ENCODE results near the gene RAI1. TPM values are rescaled to one million over a fixed set of nuclear protein-coding genes. Genes with fewer than 3 reads are reported as not detected.

The RAI1 gene
- total RNA-seq, 2 experiments from 2014 or later, result 25.0 to 25.5 TPM

DNA sequence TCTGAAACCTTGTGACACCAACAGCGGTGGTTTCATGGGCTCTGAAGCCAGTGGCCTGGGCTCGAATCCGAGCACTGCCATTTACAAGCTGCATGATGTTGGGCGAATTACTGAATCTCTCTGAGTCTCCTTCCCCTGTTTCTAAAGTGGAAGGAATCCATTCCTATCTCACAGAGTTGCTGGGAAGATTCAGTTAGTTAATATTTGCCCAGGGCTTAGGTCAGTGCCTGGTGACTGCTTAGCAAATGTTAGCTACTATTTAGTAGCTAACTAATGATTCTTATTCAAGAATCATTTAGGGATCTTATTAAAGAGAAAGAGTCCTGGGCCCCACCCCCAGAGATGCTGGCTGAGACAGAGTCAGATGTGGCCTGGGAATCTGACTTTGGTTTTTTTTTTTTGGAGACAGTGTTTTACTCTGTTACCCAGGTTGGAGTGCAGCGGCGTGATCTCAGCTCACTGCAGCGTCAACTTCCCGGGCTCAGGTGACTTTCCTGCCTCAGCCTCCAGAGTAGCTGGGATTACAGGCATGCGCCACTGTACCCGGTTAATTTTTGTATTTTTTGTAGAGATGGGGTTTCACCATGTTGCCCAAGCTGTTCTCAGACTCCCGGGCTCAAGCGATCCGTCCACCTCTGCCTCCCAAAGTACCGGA is 33.6 kb upstream of the RAI1 start:
- H3K36me3 Mint-ChIP-seq, result no peaks in the 10 kb centered on the region
- ATAC-seq (ENCODE audit: low read depth), result no peak

DNA sequence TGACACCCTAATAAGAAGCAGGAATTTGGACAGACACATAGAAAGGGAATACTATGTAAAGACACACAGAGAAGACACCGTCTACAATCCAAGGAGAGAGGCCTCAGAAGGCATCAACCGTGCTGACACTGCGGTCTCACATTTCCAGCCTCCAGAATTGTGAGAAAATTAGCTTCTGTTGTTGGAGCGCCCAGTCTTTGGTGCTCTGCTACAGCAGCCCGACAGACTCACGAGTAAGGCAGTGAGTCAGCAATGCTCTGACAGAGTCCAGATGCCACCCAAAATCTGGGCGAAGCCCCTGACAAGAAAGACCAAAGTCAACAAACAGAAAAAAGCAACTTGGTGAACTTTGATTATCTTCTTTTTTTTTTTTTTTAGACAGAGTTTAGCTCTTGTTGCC is 32.5 kb upstream of the RAI1 start:
- no peaks in the 10 kb centered on the region for H3K36me3 Mint-ChIP-seq
- POLR2A ChIA-PET, result no interaction called here
- no peak for DNase-seq
- peaks cover 9% of the 10 kb centered on the region for H3K27me3 Mint-ChIP-seq
- peaks cover 8% of the 10 kb centered on the region for H3K9me3 Mint-ChIP-seq
- no peak for ATAC-seq (ENCODE audit: low read depth)
- no peak overlapping the region for H3K27ac Mint-ChIP-seq
- H3K4me1 Mint-ChIP-seq, result no peaks in the 10 kb centered on the region
- H3K4me3 Mint-ChIP-seq, result no peak overlapping the region

More for the DNA sequence above, 33.6 kb upstream of the RAI1 start:
- POLR2A ChIA-PET, result no interaction called here
- H3K27me3 Mint-ChIP-seq, result peaks cover 9% of the 10 kb centered on the region
- peaks cover 7% of the 10 kb centered on the region for H3K9me3 Mint-ChIP-seq
- no peak for DNase-seq
- H3K4me1 Mint-ChIP-seq, result no peaks in the 10 kb centered on the region
- H3K4me3 Mint-ChIP-seq, result no peak overlapping the region
- H3K27ac Mint-ChIP-seq, result no peak overlapping the region

DNA sequence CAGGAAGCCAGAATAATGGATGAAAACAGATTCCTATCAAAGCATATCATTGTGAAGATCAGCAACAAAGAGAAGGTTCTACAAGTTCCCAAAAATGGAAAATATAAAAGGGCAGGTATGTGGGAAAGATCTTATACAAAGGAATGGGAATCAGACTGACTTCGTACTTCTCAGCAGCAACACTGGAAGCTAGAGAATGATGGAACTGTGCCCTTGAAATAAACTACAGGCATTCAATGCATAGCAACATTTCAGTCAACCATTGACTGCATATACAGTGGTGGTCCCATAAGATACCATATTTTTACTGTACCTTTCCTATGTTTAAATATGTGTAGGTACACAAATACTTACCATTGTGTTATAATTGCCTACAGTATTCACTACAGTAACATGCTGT is 30.3 kb upstream of the RAI1 start:
- POLR2A ChIA-PET, result no interaction called here
- Mint-ChIP-seq H3K36me3 (no peaks in the 10 kb centered on the region), H3K9me3 (peaks cover 6% of the 10 kb centered on the region), H3K27me3 (peaks cover 9% of the 10 kb centered on the region), H3K4me3 (no peak overlapping the region), H3K4me1 (no peaks in the 10 kb centered on the region), H3K27ac (no peak overlapping the region)
- ATAC-seq (ENCODE audit: low read depth) (no peak), DNase-seq (no peak)

DNA sequence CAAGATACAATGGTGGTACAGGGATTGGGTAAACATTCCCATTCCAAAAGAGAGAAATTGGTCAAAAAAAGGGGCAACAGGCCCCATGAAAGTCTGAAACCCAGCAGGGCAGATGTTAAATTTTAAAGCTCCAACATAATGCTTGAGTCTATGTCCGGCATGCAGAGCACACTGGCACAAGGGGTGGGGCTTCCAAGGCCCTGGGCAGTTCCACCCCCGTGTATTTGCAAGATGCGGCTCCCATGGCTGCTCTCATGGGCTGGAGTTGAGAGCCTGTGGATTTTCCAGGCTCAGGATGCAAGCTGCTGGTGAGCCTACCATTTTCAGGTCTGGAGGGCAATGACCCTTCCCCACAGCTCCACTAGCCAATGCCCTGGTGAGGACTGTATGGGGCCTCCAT is 27.9 kb upstream of the RAI1 start:
- H3K4me1 Mint-ChIP-seq, result no peaks in the 10 kb centered on the region
- H3K9me3 Mint-ChIP-seq, result peaks cover 6% of the 10 kb centered on the region
- DNase-seq (no peak), ATAC-seq (ENCODE audit: low read depth) (no peak)
- POLR2A ChIA-PET, result no interaction called here
- H3K27me3 Mint-ChIP-seq, result peaks cover 6% of the 10 kb centered on the region
- no peak overlapping the region for H3K27ac Mint-ChIP-seq
- H3K4me3 Mint-ChIP-seq, result no peak overlapping the region
- peaks cover 3% of the 10 kb centered on the region for H3K36me3 Mint-ChIP-seq

DNA sequence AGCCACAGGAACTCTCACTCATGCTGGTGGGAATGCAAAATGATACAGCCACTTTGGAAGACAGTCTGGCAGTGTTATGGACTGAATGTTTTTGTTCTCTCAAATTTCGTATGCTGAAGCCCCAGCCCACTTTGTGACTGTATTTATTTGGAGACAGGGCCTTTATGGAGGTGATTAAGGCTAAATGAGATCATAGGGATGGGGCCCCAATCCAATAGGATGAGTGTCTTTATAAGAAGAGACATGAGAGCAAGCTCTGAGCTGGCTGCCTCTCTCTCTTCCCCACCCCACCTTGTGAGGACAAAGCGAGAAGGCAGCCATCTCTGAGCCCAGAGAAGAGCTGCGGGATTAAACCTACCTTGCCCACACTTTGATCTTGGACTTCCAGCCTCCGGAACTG is 21.9 kb upstream of the RAI1 start:
- DNase-seq (no peak), ATAC-seq (ENCODE audit: low read depth) (no peak)
- POLR2A ChIA-PET, result no interaction called here
- Mint-ChIP-seq H3K4me3 (no peak overlapping the region), H3K27ac (no peak overlapping the region), H3K9me3 (peaks cover 7% of the 10 kb centered on the region), H3K27me3 (peaks cover 8% of the 10 kb centered on the region), H3K4me1 (peaks cover 12% of the 10 kb centered on the region), H3K36me3 (peaks cover 3% of the 10 kb centered on the region)

DNA sequence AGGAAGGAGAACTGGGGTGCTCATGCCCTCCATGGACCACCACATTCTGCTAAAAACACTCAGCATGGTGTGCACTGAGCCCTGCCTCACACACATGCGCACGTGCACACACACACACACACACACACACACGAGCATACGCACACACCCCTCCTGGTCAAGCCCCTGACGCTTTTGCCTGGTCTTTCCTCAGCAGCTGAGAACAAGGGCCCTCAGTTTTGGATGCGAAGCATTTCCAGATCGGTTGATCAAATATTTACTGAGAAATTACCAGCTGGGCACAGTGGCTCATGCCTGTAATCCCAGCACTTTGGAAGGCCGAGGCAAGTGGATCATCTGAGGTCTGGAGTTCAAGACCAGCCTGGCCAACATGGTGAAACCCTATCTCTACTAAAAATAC is 20.1 kb upstream of the RAI1 start:
- Mint-ChIP-seq H3K36me3 (peaks cover 3% of the 10 kb centered on the region), H3K4me3 (no peak overlapping the region), H3K9me3 (peaks cover 7% of the 10 kb centered on the region), H3K27me3 (peaks cover 8% of the 10 kb centered on the region), H3K4me1 (peaks cover 12% of the 10 kb centered on the region), H3K27ac (no peak overlapping the region)
- POLR2A ChIA-PET, result no interaction called here
- ATAC-seq (ENCODE audit: low read depth) (no peak), DNase-seq (no peak)

DNA sequence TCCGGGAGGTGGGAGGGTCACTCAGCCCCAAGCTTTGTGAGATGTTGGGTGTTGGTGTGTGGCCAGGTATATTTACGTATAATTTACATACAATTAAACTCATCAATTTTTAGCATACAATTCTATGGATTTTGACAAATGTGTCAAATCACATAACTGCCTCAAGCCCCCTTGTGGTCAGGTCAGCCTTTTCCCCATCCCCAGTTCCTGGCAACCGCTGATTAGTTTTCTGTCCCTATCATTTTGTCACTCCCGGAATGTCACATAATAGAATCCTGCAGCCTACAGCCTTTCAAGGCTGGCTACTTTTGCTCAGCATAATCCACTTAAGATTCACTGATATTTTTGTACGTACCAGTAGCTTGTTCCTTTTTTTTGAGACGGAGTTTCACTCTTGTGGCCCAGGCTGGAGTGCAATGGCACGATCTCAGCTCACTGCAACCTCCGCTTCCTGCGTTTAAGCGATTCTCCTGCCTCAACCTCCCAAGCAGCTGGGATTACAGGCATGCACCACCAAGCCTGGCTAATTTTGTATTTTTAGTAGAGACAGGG is 19.3 kb upstream of the RAI1 start:
- POLR2A ChIA-PET, result no interaction called here
- no peak for ATAC-seq (ENCODE audit: low read depth)

DNA sequence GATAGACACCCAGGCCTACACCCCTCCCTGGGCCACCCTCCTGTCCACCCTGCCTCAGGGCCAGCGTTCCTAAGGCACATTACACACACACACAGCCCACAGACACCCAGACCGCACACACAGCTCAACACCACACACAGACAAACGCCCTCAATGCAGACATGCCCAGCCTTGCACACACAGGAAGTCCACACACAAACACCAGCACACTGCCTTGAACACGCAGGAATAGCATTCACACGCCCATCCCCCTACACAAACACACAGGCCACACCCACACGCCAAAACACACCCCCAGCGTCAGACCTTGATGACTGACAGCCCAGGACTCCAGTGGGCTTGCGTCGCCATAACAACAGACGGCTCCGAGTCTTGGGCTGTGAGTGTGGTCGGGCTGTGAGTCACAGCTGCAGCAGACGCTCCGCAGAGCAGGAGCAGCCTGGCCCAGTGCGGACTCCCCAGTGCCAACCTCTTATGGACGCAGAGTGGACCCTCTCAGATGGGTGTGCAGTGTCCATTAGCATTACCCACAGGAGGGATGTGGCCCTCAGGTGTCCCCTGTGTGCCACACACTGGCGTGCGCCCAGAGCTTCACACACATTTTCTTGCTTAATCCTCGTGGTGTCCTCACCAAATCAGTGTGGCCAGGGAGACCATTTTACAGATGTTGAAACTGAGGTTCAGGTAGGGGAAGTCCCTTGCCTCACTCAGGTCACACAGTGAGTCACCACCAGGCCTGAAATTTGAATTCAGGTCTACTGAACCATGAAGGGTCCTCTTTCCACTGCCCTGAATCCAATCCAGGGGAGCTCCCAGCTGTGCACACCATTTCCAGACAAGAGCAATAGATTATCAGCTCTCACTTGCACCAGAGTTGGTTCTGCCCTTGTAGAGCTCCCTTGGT is 17.8 kb upstream of the RAI1 start:
- Mint-ChIP-seq H3K36me3 (no peaks in the 10 kb centered on the region), H3K27ac (peak overlapping the region; percentile 84), H3K9me3 (peaks cover 7% of the 10 kb centered on the region), H3K27me3 (peaks cover 10% of the 10 kb centered on the region), H3K4me1 (peaks cover 12% of the 10 kb centered on the region), H3K4me3 (peak overlapping the region; percentile 34)
- POLR2A ChIA-PET, result no interaction called here
- DNase-seq, result peak; percentile 75
- ATAC-seq (ENCODE audit: low read depth), result peak; percentile 99

More for the DNA sequence above, 19.3 kb upstream of the RAI1 start:
- no peak for DNase-seq
- H3K27me3 Mint-ChIP-seq, result peaks cover 10% of the 10 kb centered on the region
- H3K9me3 Mint-ChIP-seq, result peaks cover 7% of the 10 kb centered on the region
- peaks cover 3% of the 10 kb centered on the region for H3K36me3 Mint-ChIP-seq
- H3K4me3 Mint-ChIP-seq, result no peak overlapping the region
- H3K27ac Mint-ChIP-seq, result no peak overlapping the region
- peaks cover 12% of the 10 kb centered on the region for H3K4me1 Mint-ChIP-seq

DNA sequence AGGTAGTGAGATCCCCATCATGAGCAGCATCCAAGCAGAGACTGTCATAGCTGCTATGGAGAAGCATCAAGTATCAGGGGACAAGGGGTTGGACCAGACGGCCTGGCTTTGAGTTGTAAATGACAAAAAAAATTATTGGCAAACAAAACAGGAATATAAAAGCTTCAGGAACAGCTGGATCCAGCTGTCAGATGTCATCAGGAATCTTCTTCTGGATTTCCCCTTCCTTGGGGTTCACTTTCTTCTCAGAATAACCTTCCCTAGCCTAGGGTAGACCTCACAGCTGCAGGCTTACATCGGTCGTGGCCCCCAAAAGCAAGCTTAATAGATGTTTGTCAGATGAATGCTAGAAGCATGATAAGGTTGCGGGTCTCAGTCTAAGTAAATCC is 17.2 kb upstream of the RAI1 start:
- POLR2A ChIA-PET, result no interaction called here
- peaks cover 13% of the 10 kb centered on the region for H3K4me1 Mint-ChIP-seq
- DNase-seq (no peak), ATAC-seq (ENCODE audit: low read depth) (no peak)
- peaks cover 9% of the 10 kb centered on the region for H3K27me3 Mint-ChIP-seq
- no peak overlapping the region for H3K27ac Mint-ChIP-seq
- H3K9me3 Mint-ChIP-seq, result peaks cover 3% of the 10 kb centered on the region
- no peaks in the 10 kb centered on the region for H3K36me3 Mint-ChIP-seq
- no peak overlapping the region for H3K4me3 Mint-ChIP-seq

DNA sequence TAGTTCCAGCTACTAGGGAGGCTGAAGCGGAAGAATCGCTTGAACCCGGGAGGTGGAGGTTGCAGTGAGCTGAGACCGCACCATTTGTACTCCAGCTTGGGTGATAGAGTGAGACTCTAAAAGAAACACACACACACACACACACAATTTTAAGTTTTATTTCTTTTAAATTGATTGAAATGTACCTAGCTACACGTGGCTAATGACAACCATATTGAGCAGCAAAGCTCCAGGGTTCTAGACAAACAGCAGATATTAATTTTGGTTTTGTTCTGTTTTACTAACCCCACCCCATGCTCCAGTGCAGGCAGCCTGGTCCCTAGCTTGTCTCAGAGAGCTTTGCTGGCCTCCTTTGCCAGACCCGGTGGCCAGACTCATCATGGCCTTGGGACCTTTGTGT is 16.0 kb upstream of the RAI1 start:
- ATAC-seq (ENCODE audit: low read depth) (no peak), DNase-seq (no peak)
- Mint-ChIP-seq H3K9me3 (no peaks in the 10 kb centered on the region), H3K27ac (no peak overlapping the region), H3K36me3 (no peaks in the 10 kb centered on the region), H3K27me3 (peaks cover 2% of the 10 kb centered on the region), H3K4me1 (peaks cover 17% of the 10 kb centered on the region), H3K4me3 (no peak overlapping the region)
- POLR2A ChIA-PET, result interaction anchor here (0.7 kb wide), 1 partner anchor 7 kb away, joined by 5 read pairs; no protein-coding TSS in a partner anchor

DNA sequence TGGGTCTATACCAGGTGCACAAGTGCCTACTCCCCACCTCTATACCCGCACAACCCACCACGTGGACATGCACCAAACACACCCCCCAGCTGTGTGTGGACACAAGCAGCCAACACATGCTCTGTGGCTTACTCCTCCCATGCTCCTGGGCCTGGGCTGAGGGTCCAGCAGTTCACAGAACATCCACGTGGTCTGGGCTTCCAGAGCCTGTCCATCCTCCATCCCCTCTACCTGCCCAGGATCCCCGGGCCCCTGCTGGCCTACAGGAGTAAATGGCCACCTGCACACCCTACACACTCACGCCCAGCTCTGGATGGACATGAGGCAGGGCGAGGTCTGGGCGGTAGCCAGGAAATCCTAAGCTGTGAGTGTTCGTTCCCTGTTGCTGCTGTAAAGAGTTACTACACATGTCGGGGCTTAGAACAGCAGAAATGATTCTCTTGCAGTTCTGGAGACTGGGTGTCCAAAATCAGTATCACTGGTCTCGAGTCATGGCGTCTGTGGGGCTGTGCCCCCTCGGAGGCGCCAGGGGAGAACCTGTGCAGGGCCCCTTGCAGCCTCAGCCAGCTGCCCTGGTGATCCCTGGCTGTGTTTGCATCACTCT is 15.0 kb upstream of the RAI1 start:
- Mint-ChIP-seq H3K9me3 (no peaks in the 10 kb centered on the region), H3K4me1 (peaks cover 17% of the 10 kb centered on the region), H3K4me3 (no peak overlapping the region), H3K27me3 (peaks cover 2% of the 10 kb centered on the region), H3K27ac (no peak overlapping the region), H3K36me3 (no peaks in the 10 kb centered on the region)
- ATAC-seq (ENCODE audit: low read depth), result no peak
- POLR2A ChIA-PET, result interaction anchor here (0.7 kb wide), 1 partner anchor 8 kb away, joined by 5 read pairs; no protein-coding TSS in a partner anchor
- no peak for DNase-seq

DNA sequence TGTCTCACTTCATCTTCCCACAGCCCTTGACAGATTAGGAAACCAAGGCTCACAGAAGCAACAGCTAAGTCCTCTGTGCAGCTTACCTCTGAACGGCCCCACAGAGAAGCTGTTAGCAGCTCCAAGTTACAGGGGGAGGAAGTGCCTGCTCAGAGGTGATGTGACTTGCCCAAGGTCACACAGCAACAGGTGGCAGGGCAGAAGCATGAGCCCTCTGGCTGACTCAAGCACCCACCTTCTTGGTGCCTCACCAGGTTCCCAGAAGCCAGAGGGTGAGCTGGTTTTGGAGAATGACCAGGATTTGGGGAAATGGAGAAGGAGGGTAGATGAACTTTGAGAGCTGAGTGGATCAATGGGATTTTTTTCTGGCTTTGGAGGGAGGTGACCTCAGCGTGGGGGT is 14.0 kb upstream of the RAI1 start:
- peaks cover 26% of the 10 kb centered on the region for H3K4me1 Mint-ChIP-seq
- POLR2A ChIA-PET, result interaction anchor here (0.6 kb wide), 1 partner anchor 44 kb away, joined by 3 read pairs; no protein-coding TSS in a partner anchor
- DNase-seq, result no peak
- H3K9me3 Mint-ChIP-seq, result no peaks in the 10 kb centered on the region
- peaks cover 5% of the 10 kb centered on the region for H3K27me3 Mint-ChIP-seq
- H3K27ac Mint-ChIP-seq, result no peak overlapping the region
- ATAC-seq (ENCODE audit: low read depth), result no peak
- H3K36me3 Mint-ChIP-seq, result no peaks in the 10 kb centered on the region
- no peak overlapping the region for H3K4me3 Mint-ChIP-seq

DNA sequence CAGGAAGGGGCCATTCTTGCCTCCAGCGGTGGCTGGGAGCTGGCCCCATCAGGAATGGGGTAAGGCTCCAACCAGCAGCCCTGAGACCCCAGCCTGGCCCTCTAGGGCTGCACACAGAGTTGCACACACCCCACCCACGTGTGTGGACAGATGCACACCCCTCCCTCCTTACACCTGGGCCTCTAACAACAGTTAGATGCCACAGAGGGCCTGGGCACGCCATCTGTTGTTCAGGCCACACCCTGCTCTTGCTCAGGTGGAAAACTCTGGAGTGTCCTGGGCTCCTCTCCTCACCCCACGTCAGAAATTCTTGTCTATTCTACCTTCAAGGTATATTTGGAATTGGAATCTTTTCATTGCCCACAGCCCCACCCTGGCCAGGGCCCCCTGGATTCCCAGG is 13.3 kb upstream of the RAI1 start:
- ATAC-seq (ENCODE audit: low read depth) (no peak), DNase-seq (no peak)
- Mint-ChIP-seq H3K27ac (no peak overlapping the region), H3K4me3 (no peak overlapping the region), H3K36me3 (no peaks in the 10 kb centered on the region), H3K9me3 (no peaks in the 10 kb centered on the region), H3K27me3 (peaks cover 5% of the 10 kb centered on the region), H3K4me1 (peaks cover 29% of the 10 kb centered on the region)
- POLR2A ChIA-PET, result no interaction called here
